ENCODE data around the gene HAGHL.

Gene HAGHL

DNA sequence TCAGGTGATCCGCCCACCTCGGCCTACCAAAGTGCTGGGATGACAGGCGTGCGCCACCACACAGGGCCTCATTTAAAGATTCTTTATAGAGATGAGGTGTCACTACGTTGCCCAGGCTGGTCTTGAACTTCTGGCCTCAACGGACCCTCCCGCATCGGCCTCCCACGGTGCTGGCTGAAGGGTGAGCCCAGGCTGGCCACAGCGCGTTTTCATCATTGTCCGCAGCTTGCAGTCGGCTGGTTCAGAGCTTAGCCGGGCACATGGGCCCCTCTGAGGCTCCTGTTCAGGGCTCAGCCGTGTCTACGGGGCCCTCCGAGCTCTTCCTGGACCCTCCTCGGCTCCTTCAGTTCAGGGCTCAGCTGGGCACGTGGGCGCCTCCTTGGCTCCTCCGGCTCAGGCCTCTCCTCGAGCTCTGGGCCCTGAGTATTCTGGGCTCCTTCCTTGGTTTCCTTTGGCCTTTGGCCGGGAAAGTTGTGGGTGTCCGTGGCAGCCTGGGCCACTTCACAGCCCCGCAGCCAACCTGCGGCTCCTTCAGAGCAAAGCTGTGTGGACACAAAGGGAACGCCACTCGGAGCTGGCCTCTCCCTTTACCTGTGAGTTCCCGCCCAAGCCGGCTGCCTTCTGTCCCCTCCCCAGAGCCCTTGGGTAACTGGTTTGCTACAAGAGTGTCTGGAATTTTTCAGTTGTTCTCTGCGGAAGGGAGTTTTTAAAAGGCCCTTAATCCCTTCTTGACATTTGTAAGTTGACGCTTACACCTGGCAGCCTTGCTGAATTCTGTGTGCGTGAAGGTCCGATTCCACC lies 32.4 kb downstream of the HAGHL start:
- DNase-seq (ENCODE audit: low read depth, low spot score), result no peak

DNA sequence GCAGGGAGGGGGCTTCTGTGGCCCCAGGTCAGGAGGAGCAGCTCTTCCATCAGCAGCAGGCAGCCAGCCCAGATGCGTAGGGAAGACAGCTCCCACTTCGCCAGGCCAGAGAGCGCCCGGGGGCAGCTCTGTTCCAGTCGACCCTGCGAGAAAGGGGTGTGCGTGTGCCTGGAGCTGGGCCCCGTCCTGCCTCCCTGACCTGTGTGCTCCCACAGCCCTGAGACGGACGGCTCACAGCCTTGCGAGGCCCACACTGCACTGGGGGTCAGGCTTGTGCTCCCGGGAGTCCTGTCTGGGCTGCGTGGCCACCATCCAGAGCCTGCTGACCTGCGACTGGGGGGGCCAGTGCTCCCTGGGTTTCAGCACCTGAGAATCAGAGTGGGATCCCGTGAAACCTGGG lies 33.2 kb downstream of the HAGHL start:
- no peak for DNase-seq (ENCODE audit: low read depth, low spot score)

DNA sequence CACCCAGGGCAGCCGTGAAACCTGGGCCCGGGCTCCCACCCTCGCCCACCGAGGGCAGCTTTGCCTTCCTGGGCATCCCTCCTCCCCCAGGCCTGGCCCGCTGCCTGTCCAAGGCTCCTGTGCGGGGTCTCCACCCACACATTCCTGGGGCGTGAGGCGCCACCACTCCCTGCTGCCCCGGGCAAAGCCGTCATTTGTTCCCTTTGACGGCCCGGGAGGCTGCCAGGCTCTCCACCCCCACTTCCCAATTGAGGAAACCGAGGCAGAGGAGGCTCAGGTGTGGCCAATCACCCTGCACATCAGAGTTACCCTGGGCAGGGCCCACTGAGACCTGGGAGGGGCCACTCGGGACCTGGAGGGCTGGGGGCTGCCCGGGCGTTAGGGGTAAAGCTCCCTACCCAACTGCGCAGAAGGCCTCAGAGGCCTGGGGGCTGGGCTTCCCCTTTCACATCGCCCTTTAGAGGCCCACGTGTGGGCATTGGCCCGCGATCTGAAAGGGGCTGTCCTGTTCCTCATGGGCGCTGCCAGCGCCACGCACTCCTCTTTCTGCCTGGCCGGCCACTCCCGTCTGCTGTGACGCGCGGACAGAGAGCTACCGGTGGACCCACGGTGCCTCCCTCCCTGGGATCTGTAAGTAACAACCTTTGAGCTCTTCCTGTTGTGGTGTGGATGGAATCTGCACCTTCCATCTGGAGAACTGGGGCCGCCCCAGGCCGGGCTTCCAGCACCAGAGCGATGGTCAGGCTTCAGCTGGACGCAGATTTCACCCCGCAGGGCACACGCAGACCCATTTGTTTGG lies 33.8 kb downstream of the HAGHL start, which contains the start of gene MSLN:
MSLN (plus strand) TSS at position 190 of the 799 bp plus-strand sequence. CDS start 1,947 bp downstream, outside the sequence.
- DNase-seq (ENCODE audit: low read depth, low spot score), result no peak

DNA sequence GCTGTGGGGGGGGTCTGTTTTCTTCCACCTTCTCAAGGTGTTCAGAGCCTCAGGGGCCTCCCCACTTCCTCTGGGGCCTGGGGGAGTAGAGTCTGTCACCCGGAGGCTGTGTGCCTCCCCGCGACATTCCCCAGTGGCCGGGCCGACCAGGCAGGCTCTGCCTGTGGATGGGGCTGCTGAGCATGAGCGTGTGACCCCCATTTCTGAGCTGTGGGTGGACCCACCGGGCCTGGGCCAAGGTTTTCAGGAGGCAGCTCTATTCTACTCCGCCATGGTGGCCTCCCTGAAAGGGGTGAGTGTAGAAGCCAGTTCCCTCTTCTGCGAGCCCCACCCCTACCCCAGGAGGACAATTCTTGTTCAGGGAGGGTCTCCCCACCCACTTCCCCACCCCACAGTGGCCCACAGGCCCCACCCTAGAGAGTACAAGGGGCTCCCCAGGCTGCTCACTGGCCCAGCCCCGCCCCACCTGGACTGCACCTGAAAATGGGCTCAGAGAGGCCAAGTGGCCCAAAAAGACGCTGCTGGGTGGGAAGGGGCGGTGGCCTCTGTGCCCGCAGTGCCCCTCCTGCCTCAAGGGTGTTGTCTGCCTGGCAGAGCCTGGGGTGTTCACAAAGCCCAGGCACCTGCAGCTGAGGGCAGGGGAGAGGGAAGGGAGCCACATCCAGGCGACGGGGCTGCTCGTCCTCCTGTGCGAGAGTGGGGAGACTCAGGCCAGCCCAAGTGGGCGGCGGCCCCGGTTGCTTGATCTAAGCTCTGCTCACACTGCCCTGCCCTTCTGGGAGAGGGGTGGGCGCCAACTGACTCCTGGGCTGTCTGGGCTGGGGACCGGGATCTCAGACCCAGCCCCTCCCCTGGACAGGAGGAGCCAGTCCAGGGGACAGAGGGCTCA lies 35.0 kb downstream of the HAGHL start:
- DNase-seq (ENCODE audit: low read depth, low spot score), result no peak

DNA sequence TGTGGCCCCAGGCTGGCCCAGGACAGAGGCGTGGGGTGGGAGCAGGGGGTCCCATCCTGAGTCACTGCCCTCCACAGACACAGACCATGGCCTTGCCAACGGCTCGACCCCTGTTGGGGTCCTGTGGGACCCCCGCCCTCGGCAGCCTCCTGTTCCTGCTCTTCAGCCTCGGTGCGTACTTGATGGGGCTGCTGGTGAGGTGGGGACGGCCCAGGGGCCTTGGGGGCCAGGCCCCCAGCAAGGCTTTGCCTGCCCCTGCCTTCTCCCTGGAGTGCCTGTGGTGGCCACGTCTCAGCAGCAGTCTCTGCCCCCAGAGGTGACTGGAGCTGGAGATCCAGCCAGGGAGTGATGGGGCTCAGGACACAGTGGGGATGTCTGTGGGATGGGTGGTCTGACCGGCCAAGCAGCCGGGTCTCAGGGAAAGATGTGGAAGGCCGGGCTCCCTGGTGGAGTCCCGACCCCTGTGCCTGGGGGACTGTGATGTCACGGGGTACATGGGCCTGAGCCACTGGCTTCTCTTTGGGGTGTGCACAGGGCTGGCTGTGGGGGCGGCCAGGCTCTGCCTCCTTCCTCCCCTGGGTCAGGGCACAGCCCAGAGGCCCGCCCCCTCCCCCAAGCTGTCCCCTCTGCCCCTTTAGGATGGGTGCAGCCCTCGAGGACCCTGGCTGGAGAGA lies 35.8 kb downstream of the HAGHL start:
- DNase-seq (ENCODE audit: low read depth, low spot score), result no peak

DNA sequence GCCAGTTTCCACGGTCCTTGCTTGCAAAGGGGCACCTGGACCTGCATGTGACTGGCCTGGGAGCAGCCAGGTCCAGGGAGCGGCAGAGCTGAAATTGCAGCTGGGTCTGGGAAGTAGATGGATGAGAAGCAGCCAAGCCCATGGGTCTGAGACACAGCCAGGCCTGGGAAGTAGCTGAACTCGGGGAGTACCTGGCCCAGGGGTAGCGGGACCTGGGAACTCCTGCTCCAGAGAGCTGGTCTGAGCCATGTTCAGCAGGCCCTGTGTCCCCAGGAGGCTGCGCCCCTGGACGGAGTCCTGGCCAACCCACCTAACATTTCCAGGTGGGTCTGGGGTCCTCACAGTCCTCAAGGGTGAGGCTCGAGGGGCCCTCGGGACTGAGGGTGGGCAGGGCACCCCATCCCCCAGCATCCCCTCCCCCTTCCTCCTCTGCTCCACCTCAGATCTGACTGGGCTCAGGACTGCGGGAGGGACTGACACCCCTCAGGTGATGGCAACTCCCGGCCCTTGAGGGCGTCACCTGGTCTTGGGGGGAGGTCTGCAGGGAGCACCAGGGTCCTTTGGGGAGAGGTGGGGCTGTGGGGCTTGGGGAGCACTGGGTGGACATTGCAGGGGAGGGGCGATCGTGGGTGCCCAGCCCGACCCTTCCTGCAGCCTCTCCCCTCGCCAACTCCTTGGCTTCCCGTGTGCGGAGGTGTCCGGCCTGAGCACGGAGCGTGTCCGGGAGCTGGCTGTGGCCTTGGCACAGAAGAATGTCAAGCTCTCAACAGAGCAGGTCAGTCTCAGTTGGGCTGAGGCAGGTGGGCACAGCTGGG lies 36.7 kb downstream of the HAGHL start:
- DNase-seq (ENCODE audit: low read depth, low spot score), result no peak

DNA sequence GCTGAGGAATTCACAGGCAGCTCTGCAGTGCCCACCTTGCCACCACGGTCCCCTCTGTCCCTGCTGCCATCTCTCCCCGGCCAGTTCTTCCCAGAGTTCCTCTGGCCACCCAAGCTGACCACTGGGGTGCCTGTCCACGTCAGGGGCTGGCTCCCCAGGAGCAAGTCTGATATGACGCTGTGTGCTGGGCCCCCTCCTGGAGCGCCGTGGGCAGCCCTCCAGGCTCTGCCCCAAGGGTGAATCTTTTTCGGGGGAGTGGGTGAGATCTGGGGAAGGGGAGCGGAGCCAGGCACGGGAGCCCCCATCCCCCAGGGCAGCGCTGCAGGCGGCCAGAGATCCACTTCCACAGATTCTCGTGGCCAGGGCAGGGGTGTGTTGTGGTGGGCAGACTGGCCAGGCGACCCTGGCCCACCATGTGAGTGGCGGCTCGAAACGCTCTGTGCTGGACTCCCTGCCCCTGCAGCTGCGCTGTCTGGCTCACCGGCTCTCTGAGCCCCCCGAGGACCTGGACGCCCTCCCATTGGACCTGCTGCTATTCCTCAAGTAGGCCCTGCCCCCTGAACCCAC lies 37.4 kb downstream of the HAGHL start:
- DNase-seq (ENCODE audit: low read depth, low spot score), result no peak

DNA sequence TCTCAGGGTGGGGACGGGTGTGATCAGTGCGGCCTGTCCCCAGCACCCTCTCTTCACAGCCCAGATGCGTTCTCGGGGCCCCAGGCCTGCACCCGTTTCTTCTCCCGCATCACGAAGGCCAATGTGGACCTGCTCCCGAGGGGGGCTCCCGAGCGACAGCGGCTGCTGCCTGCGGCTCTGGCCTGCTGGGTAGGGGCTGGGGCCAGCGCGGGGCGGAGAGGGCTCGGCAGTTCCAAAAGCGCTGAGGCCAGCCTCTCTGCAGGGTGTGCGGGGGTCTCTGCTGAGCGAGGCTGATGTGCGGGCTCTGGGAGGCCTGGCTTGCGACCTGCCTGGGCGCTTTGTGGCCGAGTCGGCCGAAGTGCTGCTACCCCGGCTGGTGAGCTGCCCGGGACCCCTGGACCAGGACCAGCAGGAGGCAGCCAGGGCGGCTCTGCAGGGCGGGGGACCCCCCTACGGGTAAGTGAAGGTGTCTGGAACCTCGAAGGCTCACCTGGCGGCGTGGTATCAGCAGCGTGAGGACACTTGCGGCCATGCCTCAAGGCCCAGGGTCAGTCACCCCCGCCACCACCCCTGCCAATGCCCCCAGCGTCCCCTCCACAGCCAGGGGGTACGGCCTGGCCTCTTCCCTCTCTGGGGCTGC lies 38.1 kb downstream of the HAGHL start:
- DNase-seq (ENCODE audit: low read depth, low spot score), result no peak

DNA sequence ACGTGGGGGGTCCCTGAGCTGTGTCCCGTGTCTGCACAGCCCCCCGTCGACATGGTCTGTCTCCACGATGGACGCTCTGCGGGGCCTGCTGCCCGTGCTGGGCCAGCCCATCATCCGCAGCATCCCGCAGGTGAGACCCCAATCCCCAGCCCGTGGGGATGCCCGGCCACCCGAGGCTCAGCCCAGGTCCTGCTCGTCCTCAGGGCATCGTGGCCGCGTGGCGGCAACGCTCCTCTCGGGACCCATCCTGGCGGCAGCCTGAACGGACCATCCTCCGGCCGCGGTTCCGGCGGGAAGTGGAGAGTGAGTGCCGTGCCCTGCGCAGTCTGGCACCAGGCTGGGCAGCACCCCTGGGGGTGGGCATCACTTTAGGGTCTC lies 38.6 kb downstream of the HAGHL start:
- no peak for DNase-seq (ENCODE audit: low read depth, low spot score)

DNA sequence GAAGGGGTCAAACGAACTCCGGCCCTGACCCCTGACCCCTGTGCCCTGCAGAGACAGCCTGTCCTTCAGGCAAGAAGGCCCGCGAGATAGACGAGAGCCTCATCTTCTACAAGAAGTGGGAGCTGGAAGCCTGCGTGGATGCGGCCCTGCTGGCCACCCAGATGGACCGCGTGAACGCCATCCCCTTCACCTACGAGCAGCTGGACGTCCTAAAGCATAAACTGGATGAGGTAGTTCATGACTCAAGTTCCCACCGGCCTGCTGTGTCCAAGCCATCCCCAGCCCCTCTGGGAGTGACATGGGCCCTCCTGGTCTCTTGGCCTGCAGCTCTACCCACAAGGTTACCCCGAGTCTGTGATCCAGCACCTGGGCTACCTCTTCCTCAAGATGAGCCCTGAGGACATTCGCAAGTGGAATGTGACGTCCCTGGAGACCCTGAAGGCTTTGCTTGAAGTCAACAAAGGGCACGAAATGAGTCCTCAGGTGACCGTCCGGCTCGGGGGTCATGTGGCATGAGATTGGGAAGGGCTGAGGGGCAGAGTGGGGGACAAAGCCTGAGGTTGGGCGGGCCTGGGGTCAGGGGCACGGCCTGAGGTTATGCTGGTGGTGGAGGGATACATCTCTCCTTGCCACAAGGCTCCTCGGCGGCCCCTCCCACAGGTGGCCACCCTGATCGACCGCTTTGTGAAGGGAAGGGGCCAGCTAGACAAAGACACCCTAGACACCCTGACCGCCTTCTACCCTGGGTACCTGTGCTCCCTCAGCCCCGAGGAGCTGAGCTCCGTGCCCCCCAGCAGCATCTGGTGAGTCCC lies 39.3 kb downstream of the HAGHL start:
- DNase-seq (ENCODE audit: low read depth, low spot score), result no peak

DNA sequence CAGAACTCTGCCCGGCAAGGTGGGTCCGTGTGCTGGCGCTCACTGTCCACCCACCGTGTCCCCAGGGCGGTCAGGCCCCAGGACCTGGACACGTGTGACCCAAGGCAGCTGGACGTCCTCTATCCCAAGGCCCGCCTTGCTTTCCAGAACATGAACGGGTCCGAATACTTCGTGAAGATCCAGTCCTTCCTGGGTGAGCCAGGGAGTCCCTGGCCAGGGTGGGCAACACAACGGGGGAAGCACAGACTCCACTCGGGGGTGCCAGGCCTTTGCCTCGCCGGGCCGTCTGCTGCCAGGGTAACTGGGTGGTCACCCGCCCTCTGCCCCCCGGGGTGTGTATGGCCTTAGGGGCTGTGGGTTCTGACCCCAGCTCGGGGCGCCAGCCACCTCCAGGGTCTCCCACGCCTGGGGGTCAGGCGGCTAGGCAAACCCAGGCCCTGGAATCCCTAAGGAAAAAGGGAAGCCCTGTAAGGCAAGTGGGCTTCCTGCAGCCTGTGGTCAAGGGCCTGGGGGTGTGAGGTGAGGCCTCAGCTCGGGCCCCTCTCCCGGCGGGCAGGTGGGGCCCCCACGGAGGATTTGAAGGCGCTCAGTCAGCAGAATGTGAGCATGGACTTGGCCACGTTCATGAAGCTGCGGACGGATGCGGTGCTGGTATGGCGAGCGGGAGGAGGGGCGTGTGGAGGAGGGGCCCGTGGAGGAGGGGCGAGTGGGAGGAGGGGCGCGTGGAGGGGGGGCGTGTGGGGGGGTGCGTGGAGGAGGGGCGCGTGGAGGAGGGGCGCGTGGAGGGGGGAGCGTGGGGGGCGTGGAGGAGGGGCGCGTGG lies 40.1 kb downstream of the HAGHL start:
- DNase-seq (ENCODE audit: low read depth, low spot score), result no peak

DNA sequence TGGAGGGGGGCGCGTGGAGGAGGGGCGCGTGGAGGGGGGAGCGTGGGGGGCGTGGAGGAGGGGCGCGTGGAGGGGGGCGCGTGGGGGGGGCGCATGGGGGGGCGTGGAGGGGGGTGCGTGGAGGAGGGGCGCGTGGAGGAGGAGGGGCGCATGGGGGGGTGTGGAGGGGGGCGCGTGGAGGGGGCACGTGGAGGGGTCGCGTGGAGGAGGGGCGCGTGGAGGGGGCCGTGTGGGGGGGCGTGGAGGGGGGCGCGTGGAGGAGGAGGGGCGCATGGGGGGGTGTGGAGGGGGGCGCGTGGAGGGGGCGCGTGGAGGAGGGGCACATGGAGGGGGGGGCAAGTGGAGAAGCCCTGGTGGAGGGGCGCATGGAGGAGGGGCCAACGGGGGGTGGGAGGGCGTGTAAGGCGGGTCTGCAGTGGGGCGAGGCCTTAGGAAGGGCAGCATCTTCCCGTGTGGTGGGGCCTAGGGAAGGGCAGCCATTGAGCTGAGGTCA lies 40.9 kb downstream of the HAGHL start:
- no peak for DNase-seq (ENCODE audit: low read depth, low spot score)

DNA sequence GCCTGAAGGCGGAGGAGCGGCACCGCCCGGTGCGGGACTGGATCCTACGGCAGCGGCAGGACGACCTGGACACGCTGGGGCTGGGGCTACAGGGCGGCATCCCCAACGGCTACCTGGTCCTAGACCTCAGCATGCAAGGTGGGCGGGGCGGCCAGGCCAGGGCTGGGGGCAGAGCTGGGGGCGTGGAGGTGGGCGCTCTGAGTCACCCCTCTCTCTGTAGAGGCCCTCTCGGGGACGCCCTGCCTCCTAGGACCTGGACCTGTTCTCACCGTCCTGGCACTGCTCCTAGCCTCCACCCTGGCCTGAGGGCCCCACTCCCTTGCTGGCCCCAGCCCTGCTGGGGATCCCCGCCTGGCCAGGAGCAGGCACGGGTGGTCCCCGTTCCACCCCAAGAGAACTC lies 41.5 kb downstream of the HAGHL start:
- DNase-seq (ENCODE audit: low read depth, low spot score), result no peak

DNA sequence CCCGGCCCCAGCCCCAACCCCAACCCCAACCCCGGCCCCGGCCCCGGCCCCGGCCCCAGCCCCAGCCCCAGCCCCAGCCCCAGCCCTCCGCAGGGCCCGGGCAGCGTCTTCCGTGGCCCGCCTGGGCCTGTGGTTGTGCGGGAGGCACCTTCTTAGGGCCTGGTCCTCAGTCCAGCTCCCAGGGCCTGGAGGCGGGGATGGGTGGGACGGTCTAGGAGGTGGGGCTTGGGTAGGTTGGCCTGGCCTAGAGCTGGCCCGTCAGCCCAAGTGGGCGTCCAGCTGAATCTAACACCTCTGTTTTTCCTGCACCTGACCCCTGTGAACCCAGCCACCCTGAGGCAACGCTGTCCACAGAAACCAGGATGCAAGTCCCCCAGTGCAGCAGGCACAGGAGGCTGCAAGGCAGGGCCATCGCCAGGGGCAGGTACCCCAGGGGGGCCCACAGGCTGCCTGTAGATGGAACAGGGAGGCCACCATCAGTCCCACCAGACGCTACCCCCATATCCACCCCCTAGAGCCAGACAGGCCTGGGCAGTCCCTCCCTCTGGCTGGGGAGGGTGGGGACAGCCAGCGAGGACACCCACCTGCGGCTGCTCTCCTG lies 42.4 kb downstream of the HAGHL start:
- DNase-seq (ENCODE audit: low read depth, low spot score), result no peak

DNA sequence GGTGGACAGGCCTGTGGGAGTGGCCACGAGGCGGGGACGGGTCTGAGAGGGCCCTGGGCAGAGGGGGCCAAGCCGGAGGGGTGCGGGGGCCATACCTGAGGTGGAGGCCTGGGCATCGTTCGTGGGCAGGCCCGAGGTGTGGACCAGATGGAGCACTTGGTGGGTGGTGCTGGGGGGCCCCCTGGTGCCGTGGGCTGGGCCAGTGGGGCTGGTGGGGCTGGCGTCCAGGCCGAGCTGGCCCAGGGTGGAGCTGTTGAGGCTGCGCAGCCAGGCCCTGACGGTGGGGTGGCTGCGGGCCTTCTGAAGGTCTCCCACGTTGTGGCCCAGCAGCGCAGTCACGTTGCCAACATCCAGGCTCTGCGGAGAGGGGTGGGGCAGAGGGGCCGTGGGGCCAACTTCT lies 43.0 kb downstream of the HAGHL start:
- no peak for DNase-seq (ENCODE audit: low read depth, low spot score)

DNA sequence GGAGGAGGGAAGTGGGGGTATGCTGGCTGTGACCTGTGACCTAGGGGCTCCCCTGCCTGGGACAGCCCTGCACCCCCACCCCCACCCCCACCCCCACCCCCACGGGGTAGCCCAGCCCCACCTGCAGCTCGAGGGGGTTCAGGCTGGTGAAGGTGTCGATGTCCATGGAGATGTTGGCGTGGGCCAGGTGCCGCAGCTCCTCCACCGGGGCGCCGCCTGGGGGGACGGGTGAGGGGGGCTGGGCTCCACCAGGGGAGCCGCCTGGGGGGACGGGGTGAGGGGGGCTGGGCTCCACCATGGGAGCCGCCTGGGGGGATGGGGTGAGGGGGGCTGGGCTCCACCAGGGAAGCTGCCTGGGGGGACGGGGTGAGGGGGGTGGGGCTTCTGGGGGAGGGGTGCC lies 43.5 kb downstream of the HAGHL start:
- DNase-seq (ENCODE audit: low read depth, low spot score), result no peak

DNA sequence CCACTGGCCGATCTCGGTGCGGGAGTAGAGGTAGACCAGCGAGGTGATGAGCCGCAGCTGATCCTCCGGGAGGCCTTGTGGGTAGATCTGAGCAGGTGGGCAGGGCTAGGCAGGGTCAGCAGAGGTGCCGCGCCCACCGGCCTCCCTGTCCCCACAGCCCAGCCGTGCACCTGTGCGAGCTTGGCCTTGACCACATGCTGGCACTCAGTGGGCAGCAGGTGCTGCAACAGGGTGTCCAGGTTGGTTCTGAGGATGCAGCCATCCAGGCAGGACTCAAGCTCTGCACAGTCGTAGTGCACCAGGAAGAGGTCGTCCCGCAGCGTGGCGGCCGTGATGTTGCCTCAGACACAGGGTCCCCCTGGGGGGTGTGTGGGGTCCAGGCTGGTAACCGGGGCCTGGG lies 46.1 kb downstream of the HAGHL start:
- DNase-seq (ENCODE audit: low read depth, low spot score), result no peak

Measured in iPS DF 19.7 (cell line).